Right lobe of liver (tissue), 6 donors: ENCODE data around the gene C1QL2. TPM values are rescaled to one million over a fixed set of nuclear protein-coding genes. Genes with fewer than 3 reads are reported as not detected.

Experiments used
- ATAC-seq, 4 donors: fragments of 200-7000 bp; cut with Tn5 transposase; one replicate each; pipeline ENCODE4 v1.9.1; 2020; ENCODE audit warnings: mild to moderate bottlenecking in 4 of 4, moderate library complexity in 4 of 4
- DNase-seq, 3 donors: peaks; one replicate each; pipeline ENCODE4 v3.0.0-alpha.2; 2020
- H3K27ac ChIP-seq, 3 donors: fragments of 200-600 bp; one replicate each; pipeline ENCODE4 v1.8.0; 2022
- H3K27me3 ChIP-seq, 2 donors: fragments of 200-600 bp; one replicate each; pipeline ENCODE4 v1.8.0; 2022
- H3K36me3 ChIP-seq, 4 donors: fragments of 200-600 bp; sonication (generic) in 1 of 4; one replicate each; pipeline versions ENCODE4 v1.5.1 to v1.8.0; 2017 to 2022; ENCODE audit warnings: control low read depth in 1 of 4
- H3K4me1 ChIP-seq, 4 donors: fragments of 200-600 bp; sonication (generic) in 1 of 4; one replicate each; pipeline versions ENCODE4 v1.5.1 to v1.8.0; 2017 to 2022; ENCODE audit warnings: control low read depth in 1 of 4
- H3K4me3 ChIP-seq, 3 donors: fragments of 200-600 bp; one replicate each; pipeline ENCODE4 v1.8.0; 2022
- H3K9me3 ChIP-seq, 4 donors: fragments of 200-600 bp; sonication (generic) in 1 of 4; one replicate each; pipeline versions ENCODE4 v1.5.1 to v1.8.0; 2017 to 2022; ENCODE audit warnings: control low read depth in 1 of 4
- POLR2A ChIP-seq: fragments of 450-650 bp; IDR thresholded peaks from one replicate; pipeline ENCODE4 v1.6.1; 2017; ENCODE audit warnings: antibody characterized with exemption, mild to moderate bottlenecking
- WGBS: methylation state at CpG from one replicate; pipeline ENCODE4 v1.1.6; 2018; ENCODE audit warnings: low coverage, low lambda C conversion rate; ENCODE audit not compliant: insufficient coverage; ENCODE audit errors: missing lambda C conversion rate; 5-methylcytosine and 5-hydroxymethylcytosine counted together
- intact Hi-C, 2 donors: fragments of 100-400 bp; cut with DNase I; formaldehyde crosslinking; loops; one replicate each; pipeline versions ENCODE4 v1.11.2 to v1.14.1; 2022
- small RNA-seq, 2 experiments: library from RNA; depleted of rRNA; stranded (forward); fragments of <200 nt; gene quantifications; one replicate each; pipeline ENCODE3, GENCODE V24; 2016
- total RNA-seq, 6 experiments: library from RNA; depleted of rRNA in 2 of 6; stranded (reverse); fragments of >200 nt in 2 of 6; fragmentation: NEBNext Ultra II Directional in 3 of 6; extraction: Animal tissue kit (Norgen Biotek cat#: 25700) in 3 of 6; gene quantifications; one replicate each; pipeline versions ENCODE4 v1.1.0 to v1.2.4, GENCODE V29; 2016 to 2023
- TF ChIP-seq, protein P1 (sequence below), 4 donors: fragments of 200-600 bp in 3 of 4; fragments of 450-650 bp in 1 of 4; IDR thresholded peaks; one replicate each; pipeline versions ENCODE4 v1.5.1 to v1.8.0; 2016 to 2022; ENCODE audit warnings: antibody characterized with exemption in 4 of 4, mild to moderate bottlenecking in 2 of 4
- donor health status: DM: no; HTN: yes; CAD: no.
- donor health status: DM: no; HTN: no; CAD: no.
- donor health status: DM: no; HTN: no; CAD: no.
- donor health status: DM: no; HTN: yes; CAD: no.
- donor health status: DM: no; HTN: yes; CAD: no.

The C1QL2 gene
- total RNA-seq, 6 experiments from 2014 or later, result not detected

- H3K27me3 ChIP-seq, result no peaks in the 10 kb centered on the region
- peak in 1 of 4 donors; percentile 39 for ATAC-seq
- no peak for TF ChIP-seq POLR2A
- TF ChIP-seq, protein P1, sequence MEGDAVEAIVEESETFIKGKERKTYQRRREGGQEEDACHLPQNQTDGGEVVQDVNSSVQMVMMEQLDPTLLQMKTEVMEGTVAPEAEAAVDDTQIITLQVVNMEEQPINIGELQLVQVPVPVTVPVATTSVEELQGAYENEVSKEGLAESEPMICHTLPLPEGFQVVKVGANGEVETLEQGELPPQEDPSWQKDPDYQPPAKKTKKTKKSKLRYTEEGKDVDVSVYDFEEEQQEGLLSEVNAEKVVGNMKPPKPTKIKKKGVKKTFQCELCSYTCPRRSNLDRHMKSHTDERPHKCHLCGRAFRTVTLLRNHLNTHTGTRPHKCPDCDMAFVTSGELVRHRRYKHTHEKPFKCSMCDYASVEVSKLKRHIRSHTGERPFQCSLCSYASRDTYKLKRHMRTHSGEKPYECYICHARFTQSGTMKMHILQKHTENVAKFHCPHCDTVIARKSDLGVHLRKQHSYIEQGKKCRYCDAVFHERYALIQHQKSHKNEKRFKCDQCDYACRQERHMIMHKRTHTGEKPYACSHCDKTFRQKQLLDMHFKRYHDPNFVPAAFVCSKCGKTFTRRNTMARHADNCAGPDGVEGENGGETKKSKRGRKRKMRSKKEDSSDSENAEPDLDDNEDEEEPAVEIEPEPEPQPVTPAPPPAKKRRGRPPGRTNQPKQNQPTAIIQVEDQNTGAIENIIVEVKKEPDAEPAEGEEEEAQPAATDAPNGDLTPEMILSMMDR (IDR thresholded peaks at IDR 0.05), result no peak
Observed at GRCh38 chr2:119106301-119106897, 52.2 kb downstream of the C1QL2 start.

More at GRCh38 chr2:119106301-119106897, 52.2 kb downstream of the C1QL2 start:
- 35% methylated on average over 5 of the region's 5 CpGs for WGBS
- Histone ChIP-seq H3K9me3 (no peaks in the 10 kb centered on the region), H3K4me1 (no peaks in the 10 kb centered on the region), H3K36me3 (no peaks in the 10 kb centered on the region), H3K4me3 (no peak overlapping the region), H3K27ac (no peak overlapping the region)
- peak in 2 of 3 donors; percentile 44 to 52 for DNase-seq
- intact Hi-C loops, result no loop called here

Small RNA genes within 50 kb of the gene (small RNA-seq; reads per million reads assigned to genes)
- 0 reads per million in 2 experiments for gene RN7SL468P

Other genes with a start within 250 kb of the C1QL2 start
- gene MARCO, start 216.6 kb downstream of the C1QL2 start, total RNA-seq, result 100 to 1,000 TPM in 1 of 6 experiments, 10 to 100 TPM in 3, 1 to 10 TPM in 2; 5.8 to 129 (median 31.9) TPM
- gene STEAP3, start 65.1 kb upstream of the C1QL2 start, total RNA-seq, result 100 to 1,000 TPM; 118 to 165 (median 131) TPM
- 1 to 10 TPM; 2.6 to 5.5 (median 3.5) TPM for gene C2orf76, start 208.1 kb upstream of the C1QL2 start, total RNA-seq
- gene DBI, start 208.2 kb upstream of the C1QL2 start, total RNA-seq, result 100 to 1,000 TPM; 132 to 314 (median 191) TPM